G401 (cell line): ENCODE results near the gene ZSWIM4. TPM values are rescaled to one million over a fixed set of nuclear protein-coding genes. Genes with fewer than 3 reads are reported as not detected.
A peak's percentile ranks its signal among the peaks of the same experiment; 100 is the strongest.

Experiments used
- DNase-seq: peaks from one replicate; pipeline ENCODE4 v3.0.0-alpha.2; 2015; ENCODE audit warnings: low spot score
- in situ Hi-C: cut with HindIII; loops from 2 replicates; pipeline ENCODE4 v1.10.0; 2016; ENCODE audit warnings: low sequenced_read_pairs, mixed read lengths
- total RNA-seq: library from RNA; depleted of rRNA; stranded (reverse); fragments of >200 nt; shearing (Covaris generic); gene quantifications from 2 replicates; pipeline ENCODE4 v1.2.3, GENCODE V29; 2014

Gene ZSWIM4
- total RNA-seq, 1 experiment from 2014 or later = 8.1 TPM

DNA sequence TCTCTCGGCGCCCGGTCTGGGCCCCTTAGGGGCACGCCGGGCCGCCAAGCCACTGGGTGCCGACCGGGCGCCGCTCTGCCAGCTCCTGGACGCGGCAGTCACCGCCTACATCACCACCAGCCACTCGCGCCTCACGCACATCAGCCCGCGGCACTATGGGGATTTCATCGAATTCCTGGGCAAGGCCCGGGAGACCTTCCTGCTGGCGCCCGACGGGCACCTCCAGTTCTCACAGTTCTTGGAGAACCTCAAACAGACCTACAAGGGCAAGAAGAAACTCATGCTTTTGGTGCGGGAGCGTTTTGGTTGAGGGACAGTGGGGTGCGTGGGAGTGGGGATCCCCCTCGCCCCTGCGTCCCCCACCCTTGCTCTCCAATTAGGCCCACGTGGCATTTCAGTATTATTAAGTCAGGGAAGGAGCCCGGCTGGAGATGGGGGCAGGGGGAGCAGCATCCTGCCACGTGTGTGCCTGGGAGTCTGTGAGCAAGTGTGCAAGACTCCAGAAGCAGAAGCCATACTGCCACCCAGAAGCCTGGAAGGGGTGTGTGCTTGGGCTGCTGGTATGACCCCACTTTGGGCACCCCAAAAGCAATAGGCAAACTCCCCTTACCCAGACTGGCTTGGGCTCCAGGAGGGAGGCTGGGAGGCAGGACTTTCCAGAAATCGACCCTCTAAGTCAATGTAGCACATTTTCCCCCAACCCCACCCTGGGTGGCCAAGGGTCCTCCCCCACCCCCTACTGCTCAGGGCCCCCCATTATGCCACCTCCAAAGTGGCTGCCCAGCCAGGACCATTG lies 35.7 kb downstream of the ZSWIM4 start:
- no peak for DNase-seq
- in situ Hi-C loops = no loop called here

- in situ Hi-C loops = no loop called here
- no peak for DNase-seq
Observed at GRCh38 chr19:13831537-13832467, 36.6 kb downstream of the ZSWIM4 start.

GRCh38 chr19:13833330-13834243 lies 38.3 kb downstream of the ZSWIM4 start:
- in situ Hi-C loops = no loop called here
- DNase-seq = peak; percentile 90

DNA sequence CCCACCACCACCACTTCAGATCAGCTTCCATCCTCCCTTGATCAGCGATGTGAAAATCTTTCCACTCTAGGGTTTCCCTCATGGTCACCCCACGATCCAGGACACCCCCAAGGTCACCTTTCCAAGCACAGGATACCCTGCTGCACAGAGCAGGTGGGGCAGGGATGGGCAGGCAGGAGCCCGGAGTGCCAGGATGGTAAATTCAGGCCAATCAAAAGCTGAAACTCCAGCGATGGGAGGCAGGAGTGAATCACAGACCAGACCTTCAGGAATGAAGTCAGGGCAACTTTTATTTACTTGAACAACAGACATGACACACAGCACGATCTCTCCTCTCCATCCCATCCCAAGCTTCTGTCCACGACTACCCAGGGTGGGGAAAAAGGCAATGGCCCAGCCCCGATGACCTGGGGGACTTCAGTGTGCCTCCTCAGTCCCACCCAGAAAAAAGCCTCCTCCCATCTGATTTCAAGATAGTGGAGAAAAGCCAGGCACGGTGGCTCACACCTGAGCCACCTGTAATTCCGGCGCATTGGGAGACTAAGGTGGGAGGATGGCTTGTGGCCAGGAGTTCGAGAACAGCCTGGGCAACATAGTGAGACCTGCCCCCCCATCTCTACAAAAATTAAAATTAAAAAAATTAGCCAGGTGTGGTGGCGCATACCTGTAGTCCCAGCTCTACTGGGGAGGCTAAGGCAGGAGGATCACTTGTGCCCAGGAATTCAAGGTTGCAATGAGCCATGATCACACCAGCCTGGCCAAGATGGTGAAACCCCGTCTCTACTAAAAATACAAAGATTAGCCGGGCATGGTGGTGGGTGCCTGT lies 39.2 kb downstream of the ZSWIM4 start:
- in situ Hi-C loops = no loop called here
- peak; percentile 45 for DNase-seq

- in situ Hi-C loops = no loop called here
- DNase-seq = no peak
Observed at GRCh38 chr19:13835791-13836723, 40.8 kb downstream of the ZSWIM4 start.

- in situ Hi-C loops = no loop called here
- no peak for DNase-seq
Observed at GRCh38 chr19:13838435-13839129, 43.3 kb downstream of the ZSWIM4 start.

GRCh38 chr19:13839130-13839937 lies 44.1 kb downstream of the ZSWIM4 start:
- in situ Hi-C loops = no loop called here

GRCh38 chr19:13839938-13840304 lies 44.7 kb downstream of the ZSWIM4 start:
- in situ Hi-C loops = no loop called here
- DNase-seq = no peak

More at GRCh38 chr19:13839130-13839937, 44.1 kb downstream of the ZSWIM4 start:
- DNase-seq = no peak

GRCh38 chr19:13840305-13841085 lies 45.3 kb downstream of the ZSWIM4 start:
- DNase-seq = no peak
- in situ Hi-C loops = no loop called here

DNA sequence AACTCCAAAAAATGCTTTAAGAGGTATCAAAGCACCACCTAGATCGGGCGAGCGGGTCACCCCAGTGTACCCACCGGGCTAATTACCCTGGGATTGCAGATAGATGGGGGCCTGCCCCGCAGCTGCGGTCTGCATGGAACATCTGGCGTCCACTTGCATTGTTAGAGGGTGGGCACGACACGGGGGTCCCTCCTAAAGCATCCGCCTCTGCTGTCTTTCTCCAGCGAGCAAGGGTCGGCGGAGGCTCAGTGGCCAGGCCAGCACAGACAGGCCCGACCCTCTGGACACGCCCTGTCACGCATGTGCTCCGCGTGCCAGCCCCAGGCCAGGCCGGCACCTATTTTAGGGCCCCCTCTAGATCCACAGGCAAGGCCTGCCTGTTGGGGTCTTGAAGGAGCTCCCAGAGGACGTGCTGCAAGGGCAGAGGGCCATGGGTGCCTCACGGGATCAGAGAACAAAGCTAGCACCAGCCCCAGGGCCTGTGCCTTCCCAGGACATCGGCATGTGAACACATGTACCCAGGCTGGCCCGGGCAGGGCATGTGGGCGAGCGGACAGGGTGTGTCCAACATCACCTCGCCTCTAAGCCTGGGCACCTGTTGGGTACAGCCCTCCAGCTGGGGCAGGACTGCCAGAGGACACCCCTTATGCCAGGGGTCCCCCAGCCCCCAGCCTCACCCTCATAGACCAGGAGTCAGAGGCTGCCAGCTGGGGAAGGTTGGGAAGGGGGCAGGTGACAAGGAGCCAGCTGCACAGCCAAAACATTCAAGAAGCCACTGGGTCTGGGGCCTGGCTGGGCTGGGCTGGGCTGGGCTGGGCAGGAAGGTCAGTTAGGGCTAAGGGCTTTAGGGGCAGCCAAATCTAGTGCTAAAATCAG lies 46.1 kb downstream of the ZSWIM4 start:
- DNase-seq = no peak
- in situ Hi-C loops = no loop called here

GRCh38 chr19:13841962-13842290 lies 46.7 kb downstream of the ZSWIM4 start:
- in situ Hi-C loops = no loop called here

DNA sequence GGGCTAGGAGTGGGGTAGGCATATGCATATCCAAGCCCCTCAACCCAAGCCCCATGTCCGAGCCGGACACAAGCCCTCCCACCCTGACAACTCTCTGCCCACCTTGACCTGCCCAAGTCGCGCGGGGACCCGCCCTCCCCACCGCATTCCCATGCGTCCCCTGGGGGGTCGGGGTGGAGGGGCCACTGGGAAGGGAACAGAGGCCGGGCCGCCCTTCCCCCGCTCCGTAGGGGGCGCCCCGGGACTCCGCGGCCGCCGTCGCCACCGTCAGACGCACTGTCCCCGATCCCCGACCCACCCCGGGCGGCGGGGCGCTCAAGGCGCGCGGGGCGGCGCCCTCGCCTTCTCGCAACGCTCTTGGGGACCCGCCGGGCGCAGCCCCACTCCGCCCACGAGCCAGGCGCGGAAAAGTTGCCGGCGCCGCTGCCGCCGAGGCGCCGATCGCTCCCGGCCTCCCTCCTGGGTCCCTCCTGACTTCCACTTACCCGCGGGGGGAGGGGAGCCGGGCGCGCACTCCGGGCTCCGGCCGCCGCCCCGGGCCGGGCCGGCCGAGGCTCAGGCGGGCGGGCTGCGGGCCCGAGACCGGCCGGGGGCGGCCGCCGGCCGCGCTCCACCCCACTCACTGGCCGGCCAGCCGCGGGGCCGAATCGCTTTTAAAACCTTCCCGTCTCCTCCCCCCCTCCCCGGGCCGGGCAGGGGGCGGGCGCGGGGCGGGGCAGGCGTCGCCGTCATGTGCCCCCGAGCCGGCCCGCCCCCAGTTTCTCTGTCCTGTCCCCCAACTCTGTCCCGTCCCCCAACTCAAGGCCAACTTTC lies 47.3 kb downstream of the ZSWIM4 start:
- DNase-seq = no peak
- in situ Hi-C loops = no loop called here

More at GRCh38 chr19:13841962-13842290, 46.7 kb downstream of the ZSWIM4 start:
- no peak for DNase-seq

GRCh38 chr19:13843104-13843921 lies 48.1 kb downstream of the ZSWIM4 start:
- in situ Hi-C loops = no loop called here
- DNase-seq = no peak
